Measurements from ENCODE around the gene SRCAP. TPM values are rescaled to one million over a fixed set of nuclear protein-coding genes. Genes with fewer than 3 reads are reported as not detected.

Gene SRCAP
- total RNA-seq, 1 donor from 2014 or later = 93.4 TPM

DNA sequence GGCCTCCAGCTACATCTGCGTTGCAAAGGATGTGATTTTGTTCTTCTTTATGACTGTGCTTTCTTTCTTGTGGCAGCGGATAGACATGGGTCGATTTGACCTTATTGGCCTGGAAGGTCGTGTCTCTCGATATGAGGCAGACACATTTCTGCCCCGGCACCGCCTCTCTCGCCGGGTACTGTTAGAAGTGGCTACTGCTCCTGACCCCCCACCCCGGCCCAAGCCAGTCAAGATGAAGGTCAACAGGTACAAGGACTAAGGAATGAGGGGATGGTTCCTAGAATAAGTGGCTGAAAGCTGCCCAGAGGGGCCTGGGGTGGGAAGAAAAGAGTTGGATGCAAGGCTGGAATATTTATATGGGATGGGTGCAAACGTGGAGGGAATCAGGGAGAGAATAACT, 21.1 kb downstream of the SRCAP start:
- Mint-ChIP-seq H3K4me3 (no peak overlapping the region), H3K9me3 (no peaks in the 10 kb centered on the region), H3K36me3 (ENCODE audit: low read depth) (peaks cover 67% of the 10 kb centered on the region), H3K27ac (no peak overlapping the region), H3K27me3 (ENCODE audit: insufficient read depth) (no peaks in the 10 kb centered on the region), H3K4me1 (ENCODE audit: low read depth) (peaks cover 26% of the 10 kb centered on the region)
- DNase-seq (ENCODE audit: low spot score) = no peak
- intact Hi-C loops (cut with micrococcal nuclease) = no loop called here

DNA sequence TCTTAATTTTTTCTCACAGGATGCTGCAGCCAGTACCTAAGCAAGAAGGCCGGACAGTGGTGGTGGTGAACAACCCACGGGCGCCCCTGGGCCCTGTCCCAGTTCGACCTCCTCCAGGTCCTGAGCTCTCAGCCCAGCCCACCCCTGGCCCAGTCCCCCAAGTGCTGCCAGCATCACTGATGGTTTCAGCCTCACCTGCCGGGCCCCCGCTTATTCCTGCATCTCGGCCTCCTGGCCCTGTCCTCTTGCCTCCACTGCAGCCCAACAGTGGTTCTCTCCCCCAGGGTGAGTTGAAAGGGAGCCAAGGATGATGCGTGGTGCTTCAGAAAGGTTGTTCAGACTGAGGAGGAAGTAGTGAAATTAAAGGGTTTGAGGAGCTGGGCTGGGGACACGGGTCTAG, 21.7 kb downstream of the SRCAP start:
- Mint-ChIP-seq H3K27me3 (ENCODE audit: insufficient read depth) (no peaks in the 10 kb centered on the region), H3K4me1 (ENCODE audit: low read depth) (peaks cover 21% of the 10 kb centered on the region), H3K27ac (no peak overlapping the region), H3K9me3 (no peaks in the 10 kb centered on the region), H3K36me3 (ENCODE audit: low read depth) (peaks cover 69% of the 10 kb centered on the region), H3K4me3 (no peak overlapping the region)
- DNase-seq (ENCODE audit: low spot score) = no peak
- intact Hi-C loops (cut with micrococcal nuclease) = no loop called here

DNA sequence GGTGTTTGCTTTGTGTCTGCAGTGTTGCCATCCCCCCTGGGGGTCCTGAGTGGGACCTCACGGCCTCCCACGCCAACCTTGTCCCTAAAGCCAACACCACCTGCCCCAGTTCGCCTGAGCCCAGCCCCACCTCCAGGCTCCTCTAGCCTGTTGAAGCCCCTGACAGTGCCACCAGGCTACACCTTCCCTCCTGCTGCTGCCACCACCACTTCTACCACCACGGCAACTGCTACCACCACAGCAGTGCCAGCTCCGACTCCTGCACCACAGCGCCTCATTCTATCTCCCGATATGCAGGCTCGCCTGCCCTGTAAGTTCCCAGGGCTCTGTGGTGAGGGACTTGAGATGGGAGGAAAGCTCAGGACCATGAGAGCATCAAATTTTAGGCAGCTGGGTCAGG, 22.2 kb downstream of the SRCAP start:
- Mint-ChIP-seq H3K27ac (no peak overlapping the region), H3K4me3 (no peak overlapping the region), H3K27me3 (ENCODE audit: insufficient read depth) (no peaks in the 10 kb centered on the region), H3K4me1 (ENCODE audit: low read depth) (peaks cover 20% of the 10 kb centered on the region), H3K36me3 (ENCODE audit: low read depth) (peaks cover 67% of the 10 kb centered on the region), H3K9me3 (no peaks in the 10 kb centered on the region)
- DNase-seq (ENCODE audit: low spot score) = no peak
- intact Hi-C loops (cut with micrococcal nuclease) = no loop called here

DNA sequence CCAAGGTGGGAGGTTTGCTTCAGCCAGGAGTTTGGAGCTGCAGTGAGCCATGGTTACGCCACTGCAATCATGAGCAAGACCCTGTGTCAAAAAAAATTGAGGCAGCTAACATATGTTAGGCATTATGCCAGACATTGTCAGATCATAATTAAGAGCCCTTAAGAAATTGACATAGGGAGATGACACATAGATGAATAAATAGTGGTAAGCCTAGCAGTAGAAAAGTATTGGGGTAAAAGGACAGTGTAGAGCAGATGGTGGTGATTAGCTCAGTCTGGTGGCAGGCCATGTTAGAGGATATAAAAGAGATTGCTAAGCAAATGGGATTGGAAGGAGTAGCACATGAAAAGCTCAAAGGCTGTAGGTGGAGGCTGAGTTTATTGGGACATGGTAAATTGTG, 22.6 kb downstream of the SRCAP start:
- H3K27ac Mint-ChIP-seq = no peak overlapping the region

DNA sequence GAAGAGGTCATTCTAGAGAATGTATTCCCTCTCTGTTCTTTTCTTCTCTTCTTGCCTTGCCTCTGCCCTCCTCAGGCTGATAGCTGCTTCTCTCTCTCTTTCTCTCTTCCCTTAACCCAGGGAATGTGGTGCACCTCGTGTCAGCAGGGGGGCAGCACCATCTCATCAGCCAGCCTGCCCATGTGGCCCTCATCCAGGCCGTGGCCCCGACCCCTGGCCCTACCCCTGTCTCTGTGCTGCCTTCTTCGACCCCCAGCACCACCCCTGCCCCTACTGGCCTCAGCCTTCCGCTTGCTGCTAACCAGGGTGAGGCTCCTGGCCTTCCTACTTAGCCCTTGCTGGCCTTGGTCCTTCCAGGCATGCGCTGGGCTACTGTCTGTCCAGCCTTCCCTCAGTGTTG, 23.5 kb downstream of the SRCAP start:
- H3K36me3 Mint-ChIP-seq (ENCODE audit: low read depth) = peaks cover 61% of the 10 kb centered on the region

More for the DNA sequence above, 22.6 kb downstream of the SRCAP start:
- Mint-ChIP-seq H3K9me3 (no peaks in the 10 kb centered on the region), H3K27me3 (ENCODE audit: insufficient read depth) (no peaks in the 10 kb centered on the region), H3K4me1 (ENCODE audit: low read depth) (peaks cover 16% of the 10 kb centered on the region), H3K36me3 (ENCODE audit: low read depth) (peaks cover 63% of the 10 kb centered on the region), H3K4me3 (no peak overlapping the region)
- intact Hi-C loops (cut with micrococcal nuclease) = no loop called here
- DNase-seq (ENCODE audit: low spot score) = no peak

DNA sequence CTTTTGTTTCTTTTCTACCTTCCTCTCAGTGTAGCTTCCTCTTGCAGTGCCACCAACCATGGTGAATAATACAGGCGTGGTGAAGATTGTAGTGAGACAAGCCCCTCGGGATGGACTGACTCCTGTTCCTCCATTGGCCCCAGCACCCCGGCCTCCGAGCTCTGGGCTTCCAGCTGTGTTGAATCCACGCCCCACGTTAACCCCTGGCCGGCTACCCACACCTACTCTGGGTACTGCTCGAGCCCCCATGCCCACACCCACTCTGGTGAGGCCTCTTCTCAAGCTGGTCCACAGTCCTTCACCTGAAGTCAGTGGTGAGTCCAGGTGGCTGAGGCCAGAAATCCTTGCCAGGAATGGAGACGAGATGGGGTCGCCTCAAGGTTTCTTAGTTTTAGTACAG, 23.9 kb downstream of the SRCAP start:
- intact Hi-C loops (cut with micrococcal nuclease) = no loop called here
- H3K9me3 Mint-ChIP-seq = no peaks in the 10 kb centered on the region
- no peak overlapping the region for H3K27ac Mint-ChIP-seq
- no peak overlapping the region for H3K4me3 Mint-ChIP-seq
- peaks cover 62% of the 10 kb centered on the region for H3K36me3 Mint-ChIP-seq (ENCODE audit: low read depth)
- peaks cover 10% of the 10 kb centered on the region for H3K4me1 Mint-ChIP-seq (ENCODE audit: low read depth)
- no peaks in the 10 kb centered on the region for H3K27me3 Mint-ChIP-seq (ENCODE audit: insufficient read depth)
- no peak for DNase-seq (ENCODE audit: low spot score)

More for the DNA sequence above, 23.5 kb downstream of the SRCAP start:
- H3K4me1 Mint-ChIP-seq (ENCODE audit: low read depth) = peaks cover 10% of the 10 kb centered on the region
- no peaks in the 10 kb centered on the region for H3K27me3 Mint-ChIP-seq (ENCODE audit: insufficient read depth)
- no peak overlapping the region for H3K4me3 Mint-ChIP-seq
- no peak overlapping the region for H3K27ac Mint-ChIP-seq
- DNase-seq (ENCODE audit: low spot score) = no peak
- H3K9me3 Mint-ChIP-seq = no peaks in the 10 kb centered on the region
- intact Hi-C loops (cut with micrococcal nuclease) = no loop called here

DNA sequence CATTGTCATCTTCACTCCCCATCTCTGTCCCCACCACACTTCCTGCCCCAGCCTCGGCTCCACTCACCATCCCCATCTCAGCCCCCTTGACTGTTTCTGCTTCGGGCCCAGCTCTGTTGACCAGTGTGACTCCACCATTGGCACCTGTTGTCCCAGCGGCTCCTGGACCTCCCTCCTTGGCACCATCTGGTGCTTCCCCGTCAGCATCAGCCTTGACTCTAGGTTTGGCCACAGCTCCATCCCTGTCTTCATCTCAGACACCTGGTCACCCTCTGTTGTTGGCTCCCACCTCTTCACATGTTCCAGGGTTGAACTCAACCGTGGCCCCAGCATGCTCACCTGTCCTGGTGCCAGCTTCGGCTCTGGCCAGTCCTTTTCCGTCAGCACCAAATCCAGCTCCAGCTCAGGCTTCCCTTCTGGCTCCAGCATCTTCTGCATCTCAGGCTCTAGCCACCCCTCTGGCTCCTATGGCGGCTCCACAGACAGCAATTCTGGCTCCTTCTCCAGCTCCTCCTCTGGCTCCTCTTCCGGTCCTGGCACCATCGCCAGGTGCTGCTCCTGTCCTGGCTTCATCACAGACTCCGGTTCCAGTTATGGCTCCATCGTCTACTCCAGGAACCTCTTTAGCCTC, 24.9 kb downstream of the SRCAP start:
- no peak for DNase-seq (ENCODE audit: low spot score)
- Mint-ChIP-seq H3K4me1 (ENCODE audit: low read depth) (peaks cover 10% of the 10 kb centered on the region), H3K4me3 (no peak overlapping the region), H3K27ac (no peak overlapping the region), H3K27me3 (ENCODE audit: insufficient read depth) (no peaks in the 10 kb centered on the region), H3K36me3 (ENCODE audit: low read depth) (peaks cover 68% of the 10 kb centered on the region), H3K9me3 (no peaks in the 10 kb centered on the region)
- intact Hi-C loops (cut with micrococcal nuclease) = no loop called here

DNA sequence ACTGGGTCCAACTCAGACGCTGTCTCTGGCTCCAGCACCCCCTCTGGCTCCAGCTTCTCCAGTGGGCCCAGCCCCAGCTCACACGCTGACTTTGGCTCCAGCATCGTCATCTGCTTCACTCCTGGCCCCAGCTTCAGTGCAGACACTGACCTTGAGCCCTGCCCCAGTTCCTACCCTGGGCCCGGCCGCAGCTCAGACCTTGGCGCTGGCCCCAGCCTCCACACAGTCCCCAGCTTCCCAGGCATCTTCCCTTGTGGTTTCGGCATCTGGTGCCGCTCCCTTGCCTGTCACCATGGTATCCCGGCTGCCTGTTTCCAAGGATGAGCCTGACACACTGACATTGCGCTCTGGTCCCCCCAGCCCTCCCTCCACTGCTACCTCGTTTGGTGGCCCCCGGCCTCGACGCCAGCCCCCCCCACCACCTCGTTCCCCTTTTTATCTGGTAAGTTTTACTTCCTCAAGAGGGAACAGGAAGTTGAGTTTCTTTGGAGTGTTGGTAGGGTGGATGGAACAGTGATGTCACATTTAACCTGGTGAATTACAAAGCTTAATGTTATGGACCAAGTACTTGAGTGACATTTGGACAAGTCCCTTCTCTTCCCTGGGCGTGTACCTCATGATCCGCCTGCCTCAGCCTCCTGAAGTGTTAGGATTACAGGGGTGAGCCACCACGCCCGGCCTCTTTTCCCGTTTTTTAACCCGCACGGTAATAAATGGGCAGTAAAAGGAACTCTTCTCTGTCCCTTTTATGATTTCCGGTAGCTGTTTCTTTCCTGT, 25.9 kb downstream of the SRCAP start:
- no peaks in the 10 kb centered on the region for H3K9me3 Mint-ChIP-seq
- peaks cover 70% of the 10 kb centered on the region for H3K36me3 Mint-ChIP-seq (ENCODE audit: low read depth)
- no peak for DNase-seq (ENCODE audit: low spot score)
- intact Hi-C loops (cut with micrococcal nuclease) = no loop called here
- no peak overlapping the region for H3K27ac Mint-ChIP-seq
- peaks cover 10% of the 10 kb centered on the region for H3K4me1 Mint-ChIP-seq (ENCODE audit: low read depth)
- H3K27me3 Mint-ChIP-seq (ENCODE audit: insufficient read depth) = no peaks in the 10 kb centered on the region
- H3K4me3 Mint-ChIP-seq = no peak overlapping the region

DNA sequence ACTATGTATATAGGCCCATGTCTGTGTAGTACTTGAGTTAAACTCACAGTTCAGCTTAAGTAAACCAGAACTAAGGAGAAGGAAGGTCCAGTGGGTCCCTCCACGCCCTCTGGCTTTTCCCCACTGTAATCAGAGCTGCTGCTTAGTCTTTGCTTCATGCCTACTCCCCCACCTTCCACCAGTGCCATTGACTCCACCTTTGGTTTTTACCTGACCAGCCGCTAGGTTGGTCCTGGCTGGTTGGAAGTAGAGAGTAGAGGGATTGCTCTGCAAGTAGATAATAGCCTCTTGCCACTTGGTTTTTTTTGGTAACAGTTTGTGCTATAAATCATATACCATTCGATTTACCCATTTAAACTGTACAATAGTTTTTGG, 26.4 kb downstream of the SRCAP start:
- H3K27ac Mint-ChIP-seq = no peak overlapping the region
- H3K4me3 Mint-ChIP-seq = no peak overlapping the region
- H3K27me3 Mint-ChIP-seq (ENCODE audit: insufficient read depth) = no peaks in the 10 kb centered on the region
- intact Hi-C loops (cut with micrococcal nuclease) = no loop called here
- DNase-seq (ENCODE audit: low spot score) = no peak
- H3K4me1 Mint-ChIP-seq (ENCODE audit: low read depth) = peaks cover 10% of the 10 kb centered on the region
- H3K9me3 Mint-ChIP-seq = no peaks in the 10 kb centered on the region
- H3K36me3 Mint-ChIP-seq (ENCODE audit: low read depth) = peaks cover 68% of the 10 kb centered on the region

DNA sequence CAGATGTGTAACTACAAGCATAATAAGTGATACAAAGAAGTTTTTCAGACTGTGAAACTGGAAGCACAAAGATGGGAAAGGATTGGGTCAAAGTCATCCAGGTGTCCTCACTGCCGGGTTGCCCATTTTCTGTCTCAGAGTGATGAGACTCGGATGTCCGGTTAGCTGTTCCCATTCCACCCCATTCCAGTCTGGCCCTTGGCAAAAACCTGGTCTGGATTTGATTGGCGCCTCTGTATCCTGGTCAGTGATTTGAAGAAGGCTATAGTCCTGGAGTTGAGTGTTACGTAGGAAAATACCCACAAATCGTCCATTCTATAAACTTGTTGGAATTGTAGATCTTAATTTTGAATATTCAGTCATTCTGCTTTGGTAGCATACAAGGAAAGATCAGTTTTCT, 29.4 kb downstream of the SRCAP start:
- no peak for DNase-seq (ENCODE audit: low spot score)
- Mint-ChIP-seq H3K4me3 (no peak overlapping the region), H3K36me3 (ENCODE audit: low read depth) (peaks cover 58% of the 10 kb centered on the region), H3K27me3 (ENCODE audit: insufficient read depth) (no peaks in the 10 kb centered on the region), H3K9me3 (no peaks in the 10 kb centered on the region), H3K27ac (no peak overlapping the region), H3K4me1 (ENCODE audit: low read depth) (peaks cover 4% of the 10 kb centered on the region)
- intact Hi-C loops (cut with micrococcal nuclease) = no loop called here

DNA sequence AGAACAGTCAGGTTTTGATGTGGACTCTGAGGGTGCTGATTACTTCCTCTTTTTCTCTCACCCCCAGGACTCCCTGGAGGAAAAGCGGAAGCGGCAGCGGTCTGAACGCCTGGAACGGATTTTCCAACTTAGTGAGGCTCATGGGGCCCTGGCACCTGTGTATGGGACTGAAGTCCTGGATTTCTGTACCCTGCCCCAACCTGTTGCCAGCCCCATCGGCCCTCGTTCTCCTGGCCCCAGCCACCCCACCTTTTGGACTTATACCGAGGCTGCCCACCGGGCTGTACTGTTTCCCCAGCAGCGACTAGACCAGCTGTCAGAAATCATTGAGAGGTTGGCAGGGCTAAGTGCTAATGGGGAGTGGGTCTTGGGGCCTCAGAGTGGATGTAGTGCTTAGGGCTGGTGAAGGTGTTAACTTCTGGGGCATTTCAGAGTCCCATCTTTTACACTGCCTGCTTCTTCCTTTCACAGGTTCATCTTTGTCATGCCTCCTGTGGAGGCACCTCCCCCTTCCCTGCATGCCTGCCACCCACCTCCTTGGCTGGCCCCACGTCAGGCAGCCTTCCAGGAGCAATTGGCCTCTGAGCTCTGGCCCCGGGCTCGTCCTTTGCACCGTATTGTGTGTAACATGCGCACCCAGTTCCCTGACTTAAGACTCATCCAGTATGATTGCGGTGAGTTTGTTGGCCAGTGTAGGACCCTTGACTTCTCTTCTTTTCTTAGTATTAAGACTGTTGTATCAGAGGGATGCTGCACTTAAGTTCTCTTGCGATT, 30.1 kb downstream of the SRCAP start:
- H3K4me1 Mint-ChIP-seq (ENCODE audit: low read depth) = peaks cover 4% of the 10 kb centered on the region
- peaks cover 56% of the 10 kb centered on the region for H3K36me3 Mint-ChIP-seq (ENCODE audit: low read depth)
- H3K27ac Mint-ChIP-seq = no peak overlapping the region

DNA sequence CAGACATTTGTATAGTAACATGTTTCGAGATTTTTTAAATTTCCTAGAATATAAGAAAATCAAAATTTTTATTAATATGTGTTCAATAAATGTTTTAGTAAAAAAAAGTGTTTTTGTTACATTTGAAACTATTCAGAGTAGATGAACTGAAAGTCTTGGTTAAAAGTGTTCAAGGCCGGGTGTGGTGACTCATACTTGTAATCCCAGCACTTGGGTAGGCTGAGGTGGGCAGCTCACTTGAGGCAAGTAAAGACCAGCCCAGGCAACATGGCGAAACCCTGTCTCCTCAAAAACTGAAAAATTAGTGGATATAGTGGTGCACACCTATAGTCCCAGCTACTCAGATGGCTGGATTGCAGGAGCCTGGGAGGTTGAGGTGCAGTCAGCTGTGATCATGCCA, 32.4 kb downstream of the SRCAP start:
- peaks cover 46% of the 10 kb centered on the region for H3K36me3 Mint-ChIP-seq (ENCODE audit: low read depth)
- no peak overlapping the region for H3K27ac Mint-ChIP-seq
- no peak overlapping the region for H3K4me3 Mint-ChIP-seq
- no peaks in the 10 kb centered on the region for H3K9me3 Mint-ChIP-seq
- no peaks in the 10 kb centered on the region for H3K4me1 Mint-ChIP-seq (ENCODE audit: low read depth)
- intact Hi-C loops (cut with micrococcal nuclease) = no loop called here
- DNase-seq (ENCODE audit: low spot score) = no peak
- no peaks in the 10 kb centered on the region for H3K27me3 Mint-ChIP-seq (ENCODE audit: insufficient read depth)

More for the DNA sequence above, 30.1 kb downstream of the SRCAP start:
- H3K4me3 Mint-ChIP-seq = no peak overlapping the region
- DNase-seq (ENCODE audit: low spot score) = no peak
- no peaks in the 10 kb centered on the region for H3K27me3 Mint-ChIP-seq (ENCODE audit: insufficient read depth)
- no peaks in the 10 kb centered on the region for H3K9me3 Mint-ChIP-seq
- intact Hi-C loops (cut with micrococcal nuclease) = no loop called here

All from activated T-helper 1 cell treated with anti-CD3 and anti-CD28 coated beads, Interleukin-12 subunit alpha, Interleukin-12 subunit beta, Interleukin-2, Interleukin-4 antibody, amounts not matched to agents 30 ng/mL and 10 ng/mL and 1 ng/mL, durations not matched to agents 14 hours and 24 hours and 36 hours (primary cell).